Measurements from ENCODE around the gene FLNB.
A peak's percentile ranks its signal among the peaks of the same experiment; 100 is the strongest.

The FLNB gene

GRCh38 chr3:58085616-58086015 is 77.4 kb downstream of the FLNB start:
- no peak for TF ChIP-seq CTCF (IDR thresholded peaks at IDR 0.05; ENCODE audit: low read depth, low read length, missing control alignments)
- DNase-seq (ENCODE audit: extremely low read depth, low read depth): no peak
- no peak overlapping the region for H3K4me3 ChIP-seq (replicated peaks; ENCODE audit: low read depth, low read length)

- no peak for TF ChIP-seq CTCF (IDR thresholded peaks at IDR 0.05; ENCODE audit: low read depth, low read length, missing control alignments)
- no peak overlapping the region for H3K4me3 ChIP-seq (replicated peaks; ENCODE audit: low read depth, low read length)
- DNase-seq (ENCODE audit: extremely low read depth, low read depth): no peak
These were observed 80.3 kb downstream of the FLNB start for GRCh38 chr3:58088501-58088900.

- no peak for TF ChIP-seq CTCF (IDR thresholded peaks at IDR 0.05; ENCODE audit: low read depth, low read length, missing control alignments)
- no peak overlapping the region for H3K4me3 ChIP-seq (replicated peaks; ENCODE audit: low read depth, low read length)
- DNase-seq (ENCODE audit: extremely low read depth, low read depth): no peak
These were observed 82.1 kb downstream of the FLNB start for GRCh38 chr3:58090351-58090750.

GRCh38 chr3:58092521-58092920 is 84.3 kb downstream of the FLNB start:
- DNase-seq (ENCODE audit: extremely low read depth, low read depth): peak; percentile 27
- no peak for TF ChIP-seq CTCF (IDR thresholded peaks at IDR 0.05; ENCODE audit: low read depth, low read length, missing control alignments)
- no peak overlapping the region for H3K4me3 ChIP-seq (replicated peaks; ENCODE audit: low read depth, low read length)

- H3K4me3 ChIP-seq (replicated peaks; ENCODE audit: low read depth, low read length): no peak overlapping the region
- no peak for TF ChIP-seq CTCF (IDR thresholded peaks at IDR 0.05; ENCODE audit: low read depth, low read length, missing control alignments)
- DNase-seq (ENCODE audit: extremely low read depth, low read depth): no peak
These were observed 85.5 kb downstream of the FLNB start for GRCh38 chr3:58093574-58094195.

GRCh38 chr3:58094657-58095056 is 86.4 kb downstream of the FLNB start:
- DNase-seq (ENCODE audit: extremely low read depth, low read depth): no peak
- H3K4me3 ChIP-seq (replicated peaks; ENCODE audit: low read depth, low read length): no peak overlapping the region
- no peak for TF ChIP-seq CTCF (IDR thresholded peaks at IDR 0.05; ENCODE audit: low read depth, low read length, missing control alignments)

GRCh38 chr3:58095603-58096138 is 87.4 kb downstream of the FLNB start:
- H3K4me3 ChIP-seq (replicated peaks; ENCODE audit: low read depth, low read length): no peak overlapping the region
- DNase-seq (ENCODE audit: extremely low read depth, low read depth): no peak
- no peak for TF ChIP-seq CTCF (IDR thresholded peaks at IDR 0.05; ENCODE audit: low read depth, low read length, missing control alignments)

Measured in HFF-Myc (cell line).